CD4-positive, alpha-beta T cell (primary cell): ENCODE data around the gene SH3GLB2. TPM values are rescaled to one million over a fixed set of nuclear protein-coding genes. Genes with fewer than 3 reads are reported as not detected.
A peak's percentile ranks its signal among the peaks of the same experiment; 100 is the strongest.

Experiments
- ATAC-seq: fragments of 200-7000 bp; cut with Tn5 transposase; one replicate; pipeline ENCODE4 v1.10.0; 2022; ENCODE audit warnings: mild to moderate bottlenecking; ENCODE audit not compliant: poor library complexity
- CTCF ChIA-PET: fragments of 350-600 bp; sonication (Branson Sonifier 250); formaldehyde crosslinking; loops from one replicate; lab custom pipeline; 2021; ENCODE audit warnings: antibody characterized with exemption, inconsistent platforms; lab: Charles Lee
- POLR2A ChIA-PET: fragments of 350-600 bp; sonication (Branson Sonifier 250); formaldehyde crosslinking; loops from one replicate; lab custom pipeline; 2021; ENCODE audit warnings: antibody characterized with exemption, inconsistent platforms; lab: Charles Lee
- DNase-seq, 14 experiments: peaks; one replicate each; pipeline ENCODE4 v3.0.0-alpha.2; 2013 to 2020; ENCODE audit warnings: mixed read lengths in 2 of 14
- H3K27ac ChIP-seq, 2 donors: one replicate each; pipeline versions ENCODE4 v1.5.1 to v1.7.0; 2013; ENCODE audit warnings: low read length in 2 of 2, low read depth in 1 of 2, mild to moderate bottlenecking in 1 of 2
- H3K27me3 ChIP-seq, 2 experiments: 1 replicate in 1 of 2; 2 replicates in 1 of 2; pipeline versions ENCODE4 v1.6.1 to v1.7.0; 2013; ENCODE audit warnings: low read length in 2 of 2, control low read depth in 1 of 2, mild to moderate bottlenecking in 1 of 2, moderate library complexity in 1 of 2; ENCODE audit not compliant: insufficient read depth in 2 of 2, control insufficient read depth in 1 of 2
- H3K36me3 ChIP-seq: one replicate; pipeline ENCODE4 v1.6.1; 2013; ENCODE audit warnings: low read length, control low read depth; ENCODE audit not compliant: insufficient read depth
- H3K4me1 ChIP-seq: one replicate; pipeline ENCODE4 v1.6.1; 2013; ENCODE audit warnings: low read length, control low read depth; ENCODE audit not compliant: insufficient read depth
- H3K4me3 ChIP-seq: one replicate; pipeline ENCODE4 v1.5.1; 2013; ENCODE audit warnings: mild to moderate bottlenecking, low read length, moderate library complexity
- H3K9me3 ChIP-seq, 2 experiments: 1 replicate in 1 of 2; 2 replicates in 1 of 2; pipeline versions ENCODE4 v1.6.1 to v1.7.0; 2013; ENCODE audit warnings: low read length in 2 of 2, mild to moderate bottlenecking in 2 of 2, control low read depth in 1 of 2, moderate library complexity in 1 of 2; ENCODE audit not compliant: control insufficient read depth in 1 of 2, insufficient read depth in 1 of 2
- H3K27ac Mint-ChIP-seq: one replicate; pipeline ENCODE4 v1.8.0; 2020; ENCODE audit warnings: mixed read lengths
- H3K27me3 Mint-ChIP-seq: one replicate; pipeline ENCODE4 v1.8.0; 2021; ENCODE audit warnings: mixed read lengths
- H3K36me3 Mint-ChIP-seq: one replicate; pipeline ENCODE4 v1.8.0; 2021; ENCODE audit warnings: low read depth, mixed read lengths
- H3K4me1 Mint-ChIP-seq: one replicate; pipeline ENCODE4 v1.8.0; 2021; ENCODE audit warnings: low read depth, mixed read lengths
- H3K4me3 Mint-ChIP-seq: one replicate; pipeline ENCODE4 v1.8.0; 2020; ENCODE audit warnings: mild to moderate bottlenecking, mixed read lengths
- H3K9me3 Mint-ChIP-seq: one replicate; pipeline ENCODE4 v1.8.0; 2020; ENCODE audit warnings: mixed read lengths
- CTCF ChIP-seq: fragments of 200-600 bp; IDR thresholded peaks from one replicate; pipeline ENCODE4 v1.8.0; 2022; ENCODE audit warnings: antibody characterized with exemption, mild to moderate bottlenecking
- intact Hi-C, 2 experiments: fragments of 100-400 bp; cut with DNase I in 1 of 2; cut with micrococcal nuclease in 1 of 2; formaldehyde crosslinking; loops; one replicate each; pipeline versions ENCODE4 v1.15.1 to v1.9.0; 2023 to 2025; cut with DNase I, micrococcal nuclease
- total RNA-seq, 174 experiments: library from RNA in 2 of 174; stranded (reverse) in 2 of 174; gene quantifications; one replicate each; pipeline ENCODE4 v1.2.3 and lab custom pipeline; 2021 to 2026

Gene SH3GLB2
- total RNA-seq, 2 experiments from 2014 or later: 65.6 to 69.1 TPM

- CTCF ChIA-PET: no interaction called here
Measured at GRCh38 chr9:129075996-129076639, 48.0 kb upstream of the SH3GLB2 start.

GRCh38 chr9:129074106-129074505, 46.0 kb upstream of the SH3GLB2 start:
- Mint-ChIP-seq H3K9me3 (no peaks in the 10 kb centered on the region), H3K27me3 (no peaks in the 10 kb centered on the region), H3K4me3 (no peak overlapping the region), H3K27ac (no peak overlapping the region), H3K36me3 (peaks cover 7% of the 10 kb centered on the region), H3K4me1 (peaks cover 26% of the 10 kb centered on the region)
- intact Hi-C loops: no loop called here
- Histone ChIP-seq H3K4me3 (no peak overlapping the region), H3K4me1 (peaks cover 48% of the 10 kb centered on the region), H3K27me3 (no peaks in the 10 kb centered on the region), H3K27ac (no peak overlapping the region), H3K36me3 (peaks cover 3% of the 10 kb centered on the region), H3K9me3 (no peaks in the 10 kb centered on the region)
- TF ChIP-seq CTCF: no peak
- no peak for DNase-seq
- POLR2A ChIA-PET: interaction anchor here (0.8 kb wide), 2 partner anchors 21 to 58 kb away, joined by 3 to 7 read pairs; no protein-coding TSS in a partner anchor
- no peak for ATAC-seq
- CTCF ChIA-PET: no interaction called here

More at GRCh38 chr9:129075996-129076639, 48.0 kb upstream of the SH3GLB2 start:
- Mint-ChIP-seq H3K4me3 (peak overlapping the region; percentile 51), H3K9me3 (no peaks in the 10 kb centered on the region), H3K27ac (no peak overlapping the region), H3K36me3 (no peaks in the 10 kb centered on the region), H3K27me3 (no peaks in the 10 kb centered on the region), H3K4me1 (peaks cover 26% of the 10 kb centered on the region)
- no peak overlapping the region for H3K4me3 ChIP-seq
- no peak for TF ChIP-seq CTCF
- peaks cover 35% of the 10 kb centered on the region for H3K4me1 ChIP-seq
- ATAC-seq (no peak), DNase-seq (peak in 1 of 14 experiments; percentile 14)
- H3K9me3 ChIP-seq: no peaks in the 10 kb centered on the region
- POLR2A ChIA-PET: no interaction called here
- no peaks in the 10 kb centered on the region for H3K27me3 ChIP-seq
- no peak overlapping the region for H3K27ac ChIP-seq
- no peaks in the 10 kb centered on the region for H3K36me3 ChIP-seq
- intact Hi-C loops: no loop called here

GRCh38 chr9:129073404-129073803, 45.3 kb upstream of the SH3GLB2 start:
- ATAC-seq: peak; percentile 19
- ChIA-PET POLR2A (interaction anchor here (0.8 kb wide), 2 partner anchors 22 to 58 kb away, joined by 3 to 7 read pairs; no protein-coding TSS in a partner anchor), CTCF (no interaction called here)
- Histone ChIP-seq H3K27me3 (no peaks in the 10 kb centered on the region), H3K27ac (no peak overlapping the region), H3K4me1 (peaks cover 55% of the 10 kb centered on the region), H3K4me3 (no peak overlapping the region), H3K9me3 (no peaks in the 10 kb centered on the region), H3K36me3 (peaks cover 4% of the 10 kb centered on the region)
- Mint-ChIP-seq H3K27ac (peak overlapping the region; percentile 59), H3K27me3 (no peaks in the 10 kb centered on the region), H3K36me3 (peaks cover 13% of the 10 kb centered on the region), H3K4me1 (peaks cover 33% of the 10 kb centered on the region), H3K9me3 (no peaks in the 10 kb centered on the region), H3K4me3 (peak overlapping the region; percentile 22)
- DNase-seq: peak in 3 of 14 experiments; percentile 30 to 63 (median 48)
- TF ChIP-seq CTCF: no peak
- intact Hi-C loops: no loop called here
